ENCODE measurements around the gene CSTF3.
"Not testable (repeated sequence)": the region's sequence is repeated elsewhere in the genome, so short reads cannot be mapped to it uniquely, and the experiment has no call there.

CSTF3 gene

DNA sequence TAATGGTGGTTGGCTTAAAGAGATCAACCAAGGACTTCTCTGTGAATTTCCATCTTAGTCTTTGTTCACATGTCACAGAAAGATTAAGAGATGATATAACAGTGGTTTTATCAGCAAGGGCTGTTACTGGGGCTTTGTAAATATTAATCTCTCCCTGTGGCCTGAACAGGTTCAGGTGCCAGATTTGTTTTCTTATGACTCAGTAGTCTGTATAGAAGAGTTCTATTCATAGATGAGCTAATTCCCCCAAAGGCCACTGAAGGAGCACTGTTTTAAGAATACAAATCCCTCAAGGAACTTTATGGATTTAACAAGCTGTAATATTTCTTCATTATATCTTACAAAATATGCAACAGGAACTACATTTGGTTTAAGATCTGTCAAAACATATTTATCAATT is 71.5 kb downstream of the CSTF3 start:
- DNase-seq (ENCODE audit: low read depth in 4 of 4, low spot score in 1 of 4) = no peak

GRCh38 chr11:33086017-33086416 is 75.3 kb downstream of the CSTF3 start:
- DNase-seq (ENCODE audit: low read depth in 4 of 4, low spot score in 1 of 4) = no peak

- DNase-seq (ENCODE audit: low read depth in 4 of 4, low spot score in 1 of 4) = no peak
These were observed 77.4 kb downstream of the CSTF3 start for GRCh38 chr11:33083918-33084317.

DNA sequence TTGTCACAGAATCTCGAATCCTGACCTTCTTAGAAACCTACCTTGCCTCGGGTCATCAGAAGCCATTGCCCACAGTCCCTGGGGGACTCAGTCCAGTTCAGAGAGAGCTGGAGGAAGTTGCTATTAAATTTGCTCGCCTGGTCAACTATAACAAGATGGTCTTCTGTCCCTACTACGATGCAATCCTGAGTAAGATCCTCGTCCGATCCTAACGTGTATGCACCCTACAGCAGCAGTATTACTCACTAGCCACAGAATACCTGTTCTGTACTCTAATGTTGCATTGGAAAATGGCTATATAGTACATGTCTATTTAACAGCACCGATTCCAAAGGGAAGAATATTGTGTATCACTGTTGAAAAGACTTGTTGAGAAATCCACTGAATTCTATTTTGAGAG is 88.8 kb downstream of the CSTF3 start:
- DNase-seq (ENCODE audit: low read depth in 4 of 4, low spot score in 1 of 4) = no peak

GRCh38 chr11:33068611-33069340 is 92.5 kb downstream of the CSTF3 start:
- no peak for DNase-seq (ENCODE audit: low read depth in 4 of 4, low spot score in 1 of 4)

- DNase-seq (ENCODE audit: low read depth in 4 of 4, low spot score in 1 of 4) = no peak
These were observed 94.0 kb downstream of the CSTF3 start for GRCh38 chr11:33067294-33067693.

- peak; percentile 26 to 58 (median 52) for DNase-seq (ENCODE audit: low read depth in 4 of 4, low spot score in 1 of 4)
These were observed 95.7 kb downstream of the CSTF3 start for GRCh38 chr11:33065445-33066178.

DNA sequence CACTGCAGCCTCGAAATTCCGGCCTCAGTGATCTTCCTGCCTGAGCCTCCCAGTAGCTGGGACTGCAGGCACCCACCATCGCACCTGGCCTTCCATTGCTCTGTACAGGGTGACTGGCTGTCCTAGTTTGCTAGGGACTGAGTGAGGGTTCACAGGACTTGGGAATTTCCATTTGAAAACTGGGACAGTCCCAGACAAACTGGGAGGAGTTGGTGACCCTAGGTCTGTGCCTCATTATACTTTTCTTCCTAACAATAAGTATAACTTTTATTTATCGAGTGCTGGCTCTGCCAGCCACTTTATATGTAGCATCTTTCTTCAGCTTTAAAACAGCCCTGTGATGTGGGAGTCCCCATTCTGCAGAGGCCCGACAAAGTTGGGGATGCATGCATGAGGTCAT is 96.4 kb downstream of the CSTF3 start:
- no peak for DNase-seq (ENCODE audit: low read depth in 4 of 4, low spot score in 1 of 4)

DNA sequence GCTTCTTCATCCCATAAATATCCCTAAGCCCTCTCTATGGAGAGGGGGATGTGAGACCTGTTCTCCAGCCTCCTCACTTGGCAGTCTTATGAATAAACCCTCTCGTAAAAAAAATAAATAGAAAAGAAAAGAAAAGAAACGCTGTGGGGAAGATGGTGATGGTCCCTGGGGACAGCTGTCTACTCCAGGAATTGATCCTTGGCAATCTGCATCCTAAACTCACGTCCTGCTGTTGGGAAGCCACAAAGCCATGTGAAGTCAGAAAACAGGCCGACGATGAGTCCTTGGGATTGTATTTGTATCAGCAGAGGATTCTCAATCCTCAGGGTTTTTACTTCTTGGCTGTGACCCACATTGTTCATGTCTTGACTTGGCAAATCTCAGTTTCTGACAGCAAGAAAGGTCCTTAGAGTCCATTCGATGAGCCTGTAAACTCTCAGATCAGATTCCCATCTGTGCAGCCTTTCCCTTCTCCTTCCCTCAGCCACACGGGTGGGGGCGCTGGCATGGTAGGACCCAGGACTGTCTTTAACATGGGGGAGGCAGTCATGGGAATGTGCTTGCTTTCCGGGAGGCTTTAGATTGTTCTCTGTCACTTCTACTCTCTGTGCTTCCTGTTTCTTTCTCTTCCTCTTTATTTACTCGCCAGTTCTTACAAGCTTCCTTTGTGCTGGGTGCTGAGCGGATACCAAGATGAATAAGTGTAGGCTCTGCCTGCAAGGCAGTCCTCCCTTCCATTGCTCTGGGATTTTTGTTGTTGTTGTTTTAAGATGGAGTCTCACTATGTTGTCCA is 97.1 kb downstream of the CSTF3 start:
- no peak for DNase-seq (ENCODE audit: low read depth in 4 of 4, low spot score in 1 of 4)

- DNase-seq (ENCODE audit: low read depth in 4 of 4, low spot score in 1 of 4) = no peak
These were observed 97.9 kb downstream of the CSTF3 start for GRCh38 chr11:33063326-33063881.

GRCh38 chr11:33062137-33062536 is 99.1 kb downstream of the CSTF3 start:
- no peak for DNase-seq (ENCODE audit: low read depth in 4 of 4, low spot score in 1 of 4)

DNA sequence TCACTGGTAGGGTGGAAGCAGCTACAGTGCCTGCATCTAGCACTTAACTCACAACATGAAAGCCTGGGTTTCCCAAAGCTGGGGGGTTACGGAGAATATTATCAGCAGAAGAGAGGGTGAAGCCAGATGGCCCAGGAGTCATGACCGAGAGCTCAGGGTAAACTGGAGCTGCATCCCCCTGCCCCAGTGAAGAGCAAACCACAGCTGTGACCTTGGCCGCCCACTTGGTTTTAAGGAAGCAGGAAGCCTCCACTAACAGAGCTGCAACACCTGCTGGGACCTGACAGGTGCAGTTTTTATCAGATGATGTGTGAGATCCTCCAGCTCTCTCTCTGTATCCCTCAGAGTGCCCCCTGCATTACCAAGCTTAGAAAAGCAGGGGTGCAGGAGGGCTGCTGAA is 101.0 kb downstream of the CSTF3 start:
- no peak for DNase-seq (ENCODE audit: low read depth in 4 of 4, low spot score in 1 of 4)

DNA sequence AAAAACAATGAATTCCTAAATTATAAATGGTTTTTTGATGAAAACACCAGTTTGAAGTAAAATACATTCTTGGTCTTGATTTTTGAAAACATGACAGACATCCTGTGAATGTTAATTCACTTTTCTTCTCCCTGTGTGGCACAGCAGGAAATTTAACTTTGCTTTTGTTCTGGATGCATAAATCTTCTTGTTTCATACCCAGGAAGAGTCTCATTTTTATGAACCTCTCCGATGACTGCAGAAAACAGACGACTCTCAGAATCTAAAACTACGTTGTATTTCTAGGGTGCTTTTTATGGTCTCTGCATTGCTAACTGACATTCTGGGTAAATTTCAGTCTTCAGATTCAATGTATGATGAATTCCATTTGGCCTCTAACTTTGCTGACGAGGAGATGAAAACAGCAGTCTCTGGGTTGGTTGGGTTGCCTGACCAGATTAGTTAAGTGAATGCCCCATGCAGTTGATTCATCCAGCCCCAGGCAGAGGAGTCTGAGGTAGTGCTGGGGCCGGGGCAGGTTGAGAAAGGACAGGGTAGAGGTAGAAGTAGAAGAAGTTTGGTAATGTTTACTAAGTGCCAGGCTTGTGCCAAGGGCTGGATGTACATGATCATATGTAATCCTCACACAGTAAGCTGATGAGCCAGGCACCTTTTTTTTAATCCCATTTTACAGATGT is 101.8 kb downstream of the CSTF3 start:
- no peak for DNase-seq (ENCODE audit: low read depth in 4 of 4, low spot score in 1 of 4)

- no peak for DNase-seq (ENCODE audit: low read depth in 4 of 4, low spot score in 1 of 4)
These were observed 104.0 kb downstream of the CSTF3 start for GRCh38 chr11:33057284-33057683.

DNA sequence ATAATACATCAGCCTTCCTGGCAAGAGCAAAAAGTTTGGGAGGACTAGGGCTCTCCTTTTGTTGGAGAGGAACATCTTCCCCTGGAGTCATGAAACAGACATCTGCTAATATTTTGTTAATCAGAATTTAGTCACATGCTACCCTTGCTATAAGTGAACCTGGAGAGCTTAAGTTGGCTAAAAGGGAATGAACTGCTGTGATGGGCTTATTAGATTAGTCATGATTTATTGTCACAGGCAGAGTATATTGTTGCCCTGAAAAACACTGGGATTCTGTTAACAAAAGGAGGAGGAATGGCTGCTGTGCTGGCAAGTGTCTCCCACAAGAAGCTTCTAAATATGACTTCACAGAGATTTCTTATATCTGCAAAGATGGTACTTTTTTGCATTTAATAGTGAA is 105.9 kb downstream of the CSTF3 start:
- DNase-seq (ENCODE audit: low read depth in 4 of 4, low spot score in 1 of 4) = no peak

GRCh38 chr11:33052231-33052630 is 109.0 kb downstream of the CSTF3 start:
- no peak for DNase-seq (ENCODE audit: low read depth in 4 of 4, low spot score in 1 of 4)

GRCh38 chr11:33049565-33050408 is 111.5 kb downstream of the CSTF3 start:
- DNase-seq (ENCODE audit: low read depth in 4 of 4, low spot score in 1 of 4) = not testable (repeated sequence)

DNA sequence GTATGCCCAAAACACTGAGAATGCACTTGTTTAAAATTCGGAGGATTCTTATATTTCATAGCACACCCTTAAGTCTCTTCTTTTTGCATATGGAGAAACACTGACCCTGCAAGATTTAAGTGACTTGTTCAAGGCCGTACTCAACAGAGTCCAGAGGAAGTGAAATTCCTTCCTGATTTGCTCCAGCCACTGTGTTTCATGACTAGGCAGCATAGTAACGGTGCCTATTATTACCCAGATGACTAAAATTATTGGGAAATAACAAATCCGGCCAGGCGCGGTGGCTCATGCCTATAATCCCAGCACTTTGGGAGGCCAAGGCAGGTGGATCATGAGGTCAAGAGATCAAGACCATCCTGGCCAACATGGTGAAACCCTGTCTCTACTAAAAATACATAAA is 112.6 kb downstream of the CSTF3 start:
- DNase-seq (ENCODE audit: low read depth in 4 of 4, low spot score in 1 of 4) = not testable (repeated sequence)

GRCh38 chr11:33045551-33046255 is 115.6 kb downstream of the CSTF3 start:
- DNase-seq (ENCODE audit: low read depth in 4 of 4, low spot score in 1 of 4) = no peak

Data from stimulated activated CD4-positive, alpha-beta T cell treated with anti-CD3 and anti-CD28 coated beads, Interleukin-1b, Interleukin-23, amount 100 ng/mL, for 24 hours (primary cell).